ENCODE results near the gene PPP2R5D.

The PPP2R5D gene

DNA sequence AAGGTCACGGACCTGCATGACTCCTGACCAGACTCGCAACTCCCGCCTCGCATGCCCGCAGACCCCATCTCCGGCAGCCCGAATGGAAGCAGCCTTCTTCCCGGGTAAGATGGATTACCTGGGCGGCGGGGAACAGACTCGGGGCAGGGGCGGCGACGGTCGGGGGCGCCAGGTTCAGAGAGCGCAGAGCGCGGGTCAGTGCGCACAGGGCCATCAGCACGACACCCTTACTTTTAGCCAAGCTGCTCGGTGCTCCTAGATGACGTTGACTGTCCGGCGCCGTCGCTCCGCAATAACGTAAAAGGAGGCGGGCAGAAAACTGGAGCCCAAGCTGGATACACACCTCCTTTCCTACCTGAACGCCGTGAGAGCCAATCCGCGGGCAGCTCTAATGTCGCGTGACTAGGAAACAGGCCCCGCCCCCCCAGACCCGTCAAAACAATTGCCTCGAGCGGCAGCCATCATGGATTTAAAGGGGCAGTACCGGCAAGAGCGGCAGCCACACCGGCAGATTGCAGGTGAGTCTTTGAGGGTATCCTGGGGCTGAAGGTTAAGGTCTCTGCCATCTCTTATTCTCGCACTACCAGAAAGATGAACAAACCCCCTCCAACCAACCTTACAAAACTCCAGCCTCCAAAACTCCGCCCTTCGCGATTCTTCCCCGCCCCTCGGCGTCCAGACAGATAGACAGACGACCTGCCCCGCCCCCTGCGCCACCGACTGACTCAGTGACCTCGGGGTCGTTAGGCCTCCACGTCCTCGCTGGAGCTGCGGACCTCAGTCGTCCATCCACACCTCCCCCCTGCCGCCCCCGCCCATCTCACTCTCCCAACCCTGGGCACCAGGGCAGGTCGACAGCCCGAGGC lies 75.0 kb downstream of the PPP2R5D start, which contains the start of the genes KLC4 and MRPL2:
Gene KLC4, plus strand, starts transcription at position 464 of the 866 bp plus-strand sequence. CDS start 1,705 bp downstream, outside the sequence.
Gene MRPL2, minus strand, starts transcription at position 267 of the 866 bp plus-strand sequence. Its CDS starts 53 bp downstream, at position 214.
- DNase-seq (ENCODE audit: low spot score): peak; percentile 99

DNA sequence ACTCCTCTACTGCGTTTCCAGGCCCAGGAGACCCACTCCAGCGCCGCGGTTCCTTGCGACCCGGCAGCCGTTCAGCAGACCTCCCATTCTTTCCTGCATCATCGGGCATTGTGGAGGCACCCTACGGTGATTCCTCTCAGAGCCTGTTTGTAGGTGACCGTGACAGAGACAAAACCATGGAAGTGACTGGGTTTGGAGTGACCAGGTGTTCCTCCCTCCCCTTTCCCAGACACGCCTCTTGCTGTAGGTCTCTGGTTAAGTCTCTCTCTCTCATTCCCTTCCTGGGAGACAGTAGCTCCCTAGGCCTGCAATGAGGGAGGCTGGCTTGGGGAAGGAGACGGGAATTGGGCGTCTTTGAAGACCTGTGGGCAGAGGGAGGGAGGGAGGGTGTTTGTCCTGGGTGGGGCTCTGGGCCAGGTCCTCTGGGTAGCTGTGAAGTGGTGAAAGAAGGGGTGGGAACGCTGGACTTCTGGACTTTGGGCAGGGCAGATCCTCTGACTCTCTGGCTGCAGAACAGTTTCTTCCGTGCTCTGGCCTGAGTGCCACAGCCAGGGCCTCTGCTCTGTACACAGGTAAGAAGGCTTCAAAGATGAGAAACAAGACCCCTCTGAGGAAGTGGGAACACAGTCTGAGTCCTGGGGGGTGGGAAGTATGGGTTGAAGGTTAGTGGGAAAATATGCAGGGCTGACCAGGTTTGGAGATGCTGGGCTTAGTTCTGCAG lies 75.8 kb downstream of the PPP2R5D start:
- peak; percentile 32 for DNase-seq (ENCODE audit: low spot score)

DNA sequence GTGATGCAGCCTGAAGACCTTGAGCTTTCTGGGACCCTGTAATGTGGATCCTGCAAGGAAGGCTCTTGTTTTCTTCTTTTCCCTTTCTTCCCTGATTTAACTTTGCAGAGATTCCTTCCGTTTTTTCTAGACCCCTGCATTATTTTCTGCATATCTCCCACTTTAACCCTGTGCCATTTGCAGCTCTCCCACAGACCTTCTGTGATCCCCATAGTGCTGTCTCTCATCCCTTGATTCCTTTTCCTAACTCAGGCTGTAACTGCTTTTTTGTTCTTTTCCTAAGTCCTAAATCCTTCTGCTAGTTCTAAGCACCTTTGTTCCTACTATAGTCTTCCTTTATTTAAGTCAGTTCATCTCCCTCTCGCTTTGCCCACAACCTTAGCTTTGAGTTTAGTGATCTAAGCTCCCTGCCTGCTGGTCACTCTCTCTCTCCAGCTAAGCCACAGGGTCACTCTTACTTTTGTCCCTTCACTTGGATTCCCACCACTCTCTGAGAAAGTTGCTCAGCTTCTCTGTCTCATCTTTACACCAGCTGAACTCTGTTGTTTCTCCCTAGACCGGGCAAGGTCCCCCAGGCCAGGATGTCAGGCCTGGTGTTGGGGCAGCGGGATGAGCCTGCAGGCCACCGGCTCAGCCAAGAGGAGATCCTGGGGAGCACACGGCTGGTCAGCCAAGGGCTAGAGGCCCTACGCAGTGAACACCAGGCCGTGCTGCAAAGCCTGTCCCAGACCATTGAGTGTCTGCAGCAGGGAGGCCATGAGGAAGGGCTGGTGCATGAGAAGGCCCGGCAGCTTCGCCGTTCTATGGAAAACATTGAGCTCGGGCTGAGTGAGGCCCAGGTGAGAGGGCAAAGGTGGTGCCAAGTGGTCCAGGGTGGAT lies 76.6 kb downstream of the PPP2R5D start:
- no peak for DNase-seq (ENCODE audit: low spot score)

DNA sequence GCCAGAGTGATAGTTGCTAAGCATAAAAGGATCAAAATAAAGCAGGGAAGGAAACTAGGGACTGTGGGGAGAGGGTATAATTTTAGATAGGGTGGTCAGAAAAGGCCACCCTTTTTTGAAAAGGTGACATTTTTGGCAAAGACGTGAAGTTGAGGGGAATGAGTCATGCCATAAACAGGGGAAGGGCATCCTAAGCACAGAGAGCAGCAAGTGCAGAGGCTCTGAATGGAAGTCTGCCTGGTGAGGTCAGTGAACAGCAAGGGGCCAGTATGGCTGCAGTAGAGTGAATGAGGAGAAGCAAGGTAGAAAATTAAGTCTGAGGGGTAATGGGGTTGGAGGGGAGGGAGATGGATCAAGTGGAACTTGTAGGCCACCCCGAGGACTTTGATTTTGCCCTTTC lies 77.5 kb downstream of the PPP2R5D start:
- DNase-seq (ENCODE audit: low spot score): no peak
